H1 (cell line): ENCODE results near the gene PRKN. TPM values are rescaled to one million over a fixed set of nuclear protein-coding genes. Genes with fewer than 3 reads are reported as not detected.

Experiments
- CTCF ChIA-PET: fragments of 300-600 bp; sonication (Branson Sonifier 250); formaldehyde crosslinking; loops from one replicate; lab custom pipeline; 2021; ENCODE audit not compliant: partially characterized antibody; lab: Charles Lee
- POLR2A ChIA-PET: fragments of 300-600 bp; sonication (Branson Sonifier 250); formaldehyde crosslinking; loops from one replicate; lab custom pipeline; 2021; ENCODE audit warnings: inconsistent platforms; ENCODE audit not compliant: partially characterized antibody; lab: Charles Lee
- DNase-seq, 2 experiments: peaks; one replicate each; pipeline versions ENCODE4 v3.0.0 to v3.0.0-alpha.2; 2010 to 2022; ENCODE audit warnings: low spot score in 2 of 2, low read depth in 1 of 2, mixed read lengths in 1 of 2
- FAIRE-seq: peaks from 2 replicates; lab custom pipeline; 2011; peaks lifted over from hg19 to GRCh38; lab: Jason Lieb, UNC
- H2AFZ ChIP-seq: 2 replicates; pipeline ENCODE4 v1.8.1; 2012; ENCODE audit warnings: low read length, inconsistent platforms
- H2AK5ac ChIP-seq: 2 replicates; pipeline ENCODE4 v1.6.1; 2013; ENCODE audit warnings: low read depth, low read length
- H2BK120ac ChIP-seq: replicated peaks from 2 replicates; pipeline ENCODE3; 2013; ENCODE audit warnings: low read depth, low read length, inconsistent platforms
- H2BK12ac ChIP-seq: 2 replicates; pipeline ENCODE4 v1.6.1; 2013; ENCODE audit warnings: low read depth, low read length
- H2BK15ac ChIP-seq: 2 replicates; pipeline ENCODE4 v1.6.1; 2013; ENCODE audit warnings: low read length
- H2BK20ac ChIP-seq: 2 replicates; pipeline ENCODE4 v1.6.1; 2013; ENCODE audit warnings: low read length
- H2BK5ac ChIP-seq: 2 replicates; pipeline ENCODE4 v1.6.1; 2013; ENCODE audit warnings: low read depth, low read length
- H3K14ac ChIP-seq: 2 replicates; pipeline ENCODE4 v1.6.1; 2013; ENCODE audit warnings: inconsistent platforms; ENCODE audit not compliant: insufficient read length
- H3K18ac ChIP-seq: 2 replicates; pipeline ENCODE4 v1.6.1; 2013; ENCODE audit warnings: low read length; ENCODE audit errors: extremely low read depth
- H3K23ac ChIP-seq: 2 replicates; pipeline ENCODE4 v1.6.1; 2013; ENCODE audit warnings: inconsistent platforms; ENCODE audit not compliant: insufficient read length
- H3K23me2 ChIP-seq: 2 replicates; pipeline ENCODE4 v1.6.1; 2013; ENCODE audit warnings: low read depth, low read length
- H3K27ac ChIP-seq: 2 replicates; pipeline ENCODE4 v1.6.1; 2011; ENCODE audit warnings: low read depth, low read length, inconsistent platforms
- H3K27me3 ChIP-seq, 4 experiments: replicated peaks in 1 of 4; 1 replicate in 1 of 4; 2 replicates in 3 of 4; pipeline versions ENCODE4 v1.6.1 to v1.8.1; 2011 to 2013; ENCODE audit warnings: low read length in 3 of 4, mild to moderate bottlenecking in 3 of 4, inconsistent platforms in 2 of 4, mixed read lengths in 2 of 4, moderate library complexity in 1 of 4; ENCODE audit not compliant: control insufficient read depth in 3 of 4, insufficient read depth in 3 of 4; ENCODE audit errors: extremely low read depth in 1 of 4
- H3K36me3 ChIP-seq, 4 experiments: 2 replicates each; pipeline versions ENCODE4 v1.6.1 to v1.8.1; 2011 to 2013; ENCODE audit warnings: mild to moderate bottlenecking in 4 of 4, low read length in 3 of 4, moderate library complexity in 2 of 4, control low read depth in 1 of 4, inconsistent platforms in 1 of 4; ENCODE audit not compliant: insufficient read depth in 4 of 4, control insufficient read depth in 2 of 4
- H3K4ac ChIP-seq: replicated peaks from 2 replicates; pipeline ENCODE3; 2013; ENCODE audit warnings: low read length, low read depth, mixed read lengths, inconsistent platforms; ENCODE audit not compliant: insufficient read length
- H3K4me1 ChIP-seq, 4 experiments: replicated peaks in 1 of 4; 1 replicate in 1 of 4; 2 replicates in 3 of 4; pipeline versions ENCODE4 v1.6.1 to v1.8.1; 2011 to 2013; ENCODE audit warnings: low read length in 3 of 4, inconsistent platforms in 2 of 4, mixed read lengths in 1 of 4; ENCODE audit not compliant: insufficient read depth in 4 of 4, control insufficient read depth in 3 of 4
- H3K4me2 ChIP-seq, 2 experiments: 2 replicates each; pipeline versions ENCODE4 v1.6.1 to v1.8.1; 2011 to 2013; ENCODE audit warnings: low read depth in 2 of 2, low read length in 2 of 2, control low read depth in 1 of 2, inconsistent platforms in 1 of 2, mild to moderate bottlenecking in 1 of 2; ENCODE audit not compliant: insufficient read depth in 1 of 2
- H3K4me3 ChIP-seq, 4 experiments: fragments of 200-600, 300-600 bp in 1 of 4; sonication (generic), shearing (Covaris generic), sonication (Bioruptor Twin) in 1 of 4; 2 replicates each; pipeline versions ENCODE4 v1.5.1 to v1.8.1; 2011 to 2016; ENCODE audit warnings: low read length in 4 of 4, low read depth in 3 of 4, control low read depth in 2 of 4, inconsistent platforms in 2 of 4, mild to moderate bottlenecking in 2 of 4, mixed read lengths in 1 of 4, moderate library complexity in 1 of 4; ENCODE audit not compliant: insufficient read depth in 2 of 4; ENCODE audit errors: extremely low read depth in 1 of 4
- H3K56ac ChIP-seq: replicated peaks from 2 replicates; pipeline ENCODE3; 2013; ENCODE audit warnings: low read depth, mild to moderate bottlenecking, mixed read lengths, low read length, inconsistent platforms; ENCODE audit not compliant: insufficient read length
- H3K79me1 ChIP-seq: 2 replicates; pipeline ENCODE4 v1.6.1; 2013; ENCODE audit warnings: low read depth, low read length, control low read depth
- H3K79me2 ChIP-seq, 2 experiments: 2 replicates each; pipeline versions ENCODE4 v1.6.1 to v1.8.1; 2012 to 2013; ENCODE audit warnings: low read length in 2 of 2, mild to moderate bottlenecking in 2 of 2, inconsistent platforms in 1 of 2; ENCODE audit not compliant: insufficient read depth in 2 of 2, control insufficient read depth in 1 of 2
- H3K9ac ChIP-seq, 4 experiments: replicated peaks in 1 of 4; 1 replicate in 1 of 4; 2 replicates in 3 of 4; pipeline versions ENCODE4 v1.6.1 to v1.8.1; 2011 to 2013; ENCODE audit warnings: low read depth in 3 of 4, low read length in 3 of 4, control low read depth in 2 of 4, mild to moderate bottlenecking in 2 of 4, moderate library complexity in 2 of 4, inconsistent platforms in 1 of 4; ENCODE audit errors: extremely low read depth in 1 of 4
- H3K9me3 ChIP-seq, 2 experiments: 2 replicates each; pipeline versions ENCODE4 v1.6.1 to v1.8.1; 2012 to 2013; ENCODE audit warnings: mild to moderate bottlenecking in 2 of 2, moderate library complexity in 2 of 2, control low read depth in 1 of 2, inconsistent platforms in 1 of 2, low read depth in 1 of 2, low read length in 1 of 2, mixed read lengths in 1 of 2; ENCODE audit not compliant: insufficient read depth in 2 of 2
- H4K20me1 ChIP-seq, 2 experiments: replicated peaks in 1 of 2; 2 replicates each; pipeline versions ENCODE3 to v1.8.1; 2011 to 2013; ENCODE audit warnings: inconsistent platforms in 2 of 2, low read length in 2 of 2, mild to moderate bottlenecking in 1 of 2; ENCODE audit not compliant: insufficient read depth in 2 of 2, control insufficient read depth in 1 of 2
- H4K5ac ChIP-seq: 2 replicates; pipeline ENCODE4 v1.6.1; 2013; ENCODE audit warnings: low read length, low read depth, mixed read lengths, inconsistent platforms; ENCODE audit not compliant: insufficient read length
- H4K8ac ChIP-seq: 2 replicates; pipeline ENCODE4 v1.8.0; 2013; ENCODE audit warnings: mild to moderate bottlenecking, moderate library complexity, low read length, inconsistent platforms; ENCODE audit not compliant: insufficient read depth; ENCODE audit errors: extremely low read depth
- H4K91ac ChIP-seq: replicated peaks from 2 replicates; pipeline ENCODE3; 2013; ENCODE audit warnings: low read length, mixed read lengths, inconsistent platforms; ENCODE audit not compliant: insufficient read length
- CBX8 ChIP-seq: fragments of 300-800, 300-1000 bp; sonication (generic); IDR thresholded peaks from 2 replicates; pipeline ENCODE4 v1.7.1; 2016; ENCODE audit warnings: low read depth, low read length, borderline replicate concordance
- NRF1 ChIP-seq: IDR thresholded peaks from 2 replicates; pipeline ENCODE4 v1.6.1; 2011; ENCODE audit warnings: mild to moderate bottlenecking, low read depth, low read length, improper control_type of control experiment
- SIX5 ChIP-seq: IDR thresholded peaks from 2 replicates; pipeline ENCODE4 v1.6.1; 2011; ENCODE audit warnings: mild to moderate bottlenecking, low read depth, low read length
- WGBS, 2 experiments: shearing (Covaris generic) in 1 of 2; methylation state at CpG; one replicate each; pipeline versions ENCODE4 v1.1.6 to v1.1.7; 2013 to 2015; ENCODE audit warnings: low lambda C conversion rate in 2 of 2, mixed read lengths in 2 of 2, inconsistent platforms in 1 of 2, low coverage in 1 of 2, missing lambda C conversion rate in 1 of 2; ENCODE audit not compliant: insufficient replicate concordance in 2 of 2, insufficient coverage in 1 of 2, insufficient read length in 1 of 2; ENCODE audit errors: extremely low coverage in 1 of 2, missing lambda C conversion rate in 1 of 2; 5-methylcytosine and 5-hydroxymethylcytosine counted together
- polyA plus RNA-seq, 7 experiments: library from polyadenylated mRNA; depleted of rRNA in 3 of 7; stranded (reverse) in 5 of 7; unstranded in 2 of 7; fragments of >200 nt in 5 of 7; fragments of 200-250 nt in 2 of 7; gene quantifications; 1 replicate in 5 of 7; 2 replicates in 1 of 7; 4 replicates in 1 of 7; pipeline versions ENCODE4 v1.2.1 to v1.2.3, GENCODE V29; 2011 to 2013; ENCODE audit warnings: missing spikeins in 2 of 7, mixed read lengths in 2 of 7
- total RNA-seq: library from RNA; stranded (reverse); fragmentation: NEBNext Ultra II Directional; extraction: Animal tissue kit (Norgen Biotek cat#: 25700); gene quantifications from 2 replicates; pipeline ENCODE4 v1.2.1, GENCODE V29; 2021

PRKN gene
- total and polyA plus RNA-seq, 2 of the 8 experiments (the other 6 are each of a cell fraction or from before 2014, with no cell fraction given): 0.13 to 0.29 TPM

DNA sequence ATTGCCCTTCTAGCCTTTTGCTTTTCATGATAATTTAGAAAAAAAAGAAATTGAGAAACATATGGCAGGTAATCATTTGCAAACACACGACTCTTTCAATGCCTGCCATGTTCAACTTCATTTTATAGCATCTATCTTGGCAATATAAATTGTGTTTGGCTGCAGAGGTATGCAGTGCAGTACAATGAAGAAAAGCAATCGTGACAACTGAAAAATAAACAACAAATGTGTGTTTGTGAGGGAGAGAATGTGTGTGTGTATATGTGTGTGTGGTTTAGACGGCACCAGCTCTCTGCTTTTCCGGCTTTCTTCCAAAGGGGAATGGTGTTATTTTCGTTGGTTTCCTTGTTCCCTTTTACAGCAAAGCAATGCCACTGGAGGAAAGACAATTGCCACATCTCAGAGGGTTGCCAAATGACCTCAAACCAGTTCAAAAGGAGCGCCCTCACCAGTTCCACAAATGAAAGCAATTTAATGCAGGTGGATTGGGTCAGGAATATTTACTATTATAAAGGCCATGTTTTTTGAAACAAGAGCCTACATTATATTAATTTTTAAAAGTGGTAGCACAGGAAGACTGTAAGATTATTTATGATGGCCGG lies 587.2 kb downstream of the PRKN start:
- H3K18ac ChIP-seq: no peak overlapping the region
- WGBS, 2 experiments: 90% methylated on average over 7 of the region's 7 CpGs; no CpG with 5 or more reads in 1 of the 2 experiments
- H2AK5ac ChIP-seq: no peak overlapping the region
- no peak overlapping the region for H3K4me3 ChIP-seq
- CTCF ChIA-PET: no interaction called here
- no peak overlapping the region for H2BK20ac ChIP-seq
- H3K4ac ChIP-seq: no peak overlapping the region
- TF ChIP-seq CBX8 (no peak), NRF1 (no peak), SIX5 (no peak)
- H3K36me3 ChIP-seq: no peaks in the 10 kb centered on the region; a peak in 1 of 8 replicates
- no peak overlapping the region for H4K8ac ChIP-seq
- POLR2A ChIA-PET: no interaction called here
- no peak overlapping the region for H3K56ac ChIP-seq
- H2BK15ac ChIP-seq: no peak overlapping the region
- 0 out of 4 replicates have a peak, but pooled peaks cover 0 to 5% of the 10 kb centered on the region in 2 experiments for H3K9me3 ChIP-seq
- no peak overlapping the region for H3K9ac ChIP-seq
- no peak overlapping the region for H3K4me2 ChIP-seq
- no peaks in the 10 kb centered on the region for H3K4me1 ChIP-seq
- DNase-seq: no peak
- H2BK5ac ChIP-seq: no peak overlapping the region
- H3K27ac ChIP-seq: no peak overlapping the region
- no peaks in the 10 kb centered on the region for H3K23me2 ChIP-seq
- no peaks in the 10 kb centered on the region for H3K79me1 ChIP-seq
- FAIRE-seq: no peak
- H3K27me3 ChIP-seq: no peaks in the 10 kb centered on the region; a peak in 1 of 7 replicates
- H3K79me2 ChIP-seq: no peaks in the 10 kb centered on the region
- H3K23ac ChIP-seq: no peak overlapping the region
- no peak overlapping the region for H4K5ac ChIP-seq
- no peak overlapping the region for H3K14ac ChIP-seq
- H2BK12ac ChIP-seq: no peak overlapping the region
- H2AFZ ChIP-seq: no peak overlapping the region
- no peak overlapping the region for H4K91ac ChIP-seq
- no peaks in the 10 kb centered on the region for H4K20me1 ChIP-seq
- no peak overlapping the region for H2BK120ac ChIP-seq
